Loucy (cell line): ENCODE measurements around the gene SLC44A1.

Experiments
- H2AFZ ChIP-seq: fragments of 200-600 bp; sonication (generic); 2 replicates; pipeline ENCODE4 v1.6.0; 2016; ENCODE audit warnings: antibody characterized with exemption, mild to moderate bottlenecking, low read length, moderate library complexity
- H3F3A ChIP-seq: fragments of 200-600 bp; 2 replicates; pipeline ENCODE4 v1.6.0; 2016; ENCODE audit warnings: antibody characterized with exemption, low read depth, mild to moderate bottlenecking
- H3K27me3 ChIP-seq: fragments of 200-600 bp; sonication (generic); 2 replicates; pipeline ENCODE4 v1.6.1; 2014; ENCODE audit warnings: low read length, mild to moderate bottlenecking; ENCODE audit not compliant: insufficient read depth, poor library complexity, severe bottlenecking
- H3K36me3 ChIP-seq: fragments of 200-600 bp; sonication (generic); 2 replicates; pipeline ENCODE4 v1.6.1; 2016; ENCODE audit warnings: low read length; ENCODE audit not compliant: insufficient read depth
- H3K4me1 ChIP-seq: fragments of 200-600 bp; sonication (generic); 2 replicates; pipeline ENCODE4 v1.5.1; 2014; ENCODE audit warnings: low read length, mild to moderate bottlenecking; ENCODE audit not compliant: insufficient read depth, poor library complexity, severe bottlenecking
- H3K4me2 ChIP-seq: fragments of 200-600 bp; sonication (generic); 2 replicates; pipeline ENCODE4 v1.6.0; 2014; ENCODE audit warnings: antibody characterized with exemption, low read length, low read depth, mild to moderate bottlenecking; ENCODE audit not compliant: poor library complexity, severe bottlenecking
- H3K4me3 ChIP-seq: fragments of 200-600 bp; sonication (generic); 2 replicates; pipeline ENCODE4 v1.5.1; 2014; ENCODE audit warnings: low read length, mild to moderate bottlenecking, mixed read lengths; ENCODE audit not compliant: poor library complexity, severe bottlenecking
- H3K79me2 ChIP-seq: fragments of 200-600 bp; sonication (generic); 2 replicates; pipeline ENCODE4 v1.6.1; 2014; ENCODE audit warnings: low read length; ENCODE audit not compliant: insufficient read depth
- H3K9ac ChIP-seq: fragments of 200-600 bp; sonication (generic); 2 replicates; pipeline ENCODE4 v1.6.0; 2014; ENCODE audit warnings: mild to moderate bottlenecking, low read depth, low read length, moderate library complexity; ENCODE audit not compliant: poor library complexity, severe bottlenecking
- H3K9me2 ChIP-seq: fragments of 200-600 bp; sonication (generic); replicated peaks from 2 replicates; pipeline ENCODE4 v1.6.1; 2016; ENCODE audit warnings: low read depth, low read length, mixed read lengths
- H3K9me3 ChIP-seq: fragments of 200-600 bp; sonication (generic); 2 replicates; pipeline ENCODE4 v1.6.1; 2014; ENCODE audit warnings: mild to moderate bottlenecking, antibody characterized with exemption, low read length, low read depth; ENCODE audit not compliant: insufficient read depth
- H4K20me1 ChIP-seq: fragments of 200-600 bp; sonication (generic); 2 replicates; pipeline ENCODE4 v1.6.0; 2014; ENCODE audit warnings: antibody characterized with exemption, low read length, mild to moderate bottlenecking; ENCODE audit not compliant: insufficient read depth, poor library complexity, severe bottlenecking
- CTCF ChIP-seq: fragments of 200-600 bp; sonication (generic); conservative IDR thresholded peaks from 2 replicates; pipeline ENCODE4 v1.5.1; 2014; ENCODE audit warnings: mild to moderate bottlenecking, antibody characterized with exemption, low read length
- EZH2phosphoT487 ChIP-seq: fragments of 200-600 bp; IDR thresholded peaks from 2 replicates; pipeline ENCODE4 v1.6.1; 2018; ENCODE audit warnings: antibody characterized with exemption, mild to moderate bottlenecking, moderate library complexity, borderline replicate concordance

The SLC44A1 gene

GRCh38 chr9:105309531-105309931, 65.1 kb downstream of the SLC44A1 start:
- Histone ChIP-seq H3K9ac (peak overlapping the region; percentile 63), H4K20me1 (no peaks in the 10 kb centered on the region), H3K4me2 (peak overlapping the region; percentile 85), H3K4me1 (peaks cover 84% of the 10 kb centered on the region), H3K36me3 (peaks cover 22% of the 10 kb centered on the region), H3K4me3 (peak overlapping the region; percentile 64), H2AFZ (no peak overlapping the region), H3K27me3 (no peaks in the 10 kb centered on the region), H3K9me3 (no peaks in the 10 kb centered on the region), H3K79me2 (peaks cover 63% of the 10 kb centered on the region), H3K9me2 (no peaks in the 10 kb centered on the region), H3F3A (peaks cover 17% of the 10 kb centered on the region)
- no peak for TF ChIP-seq EZH2phosphoT487
- TF ChIP-seq CTCF, result no peak

- TF ChIP-seq CTCF (no peak), EZH2phosphoT487 (no peak)
- Histone ChIP-seq H3F3A (peaks cover 17% of the 10 kb centered on the region), H4K20me1 (no peaks in the 10 kb centered on the region), H3K9me2 (no peaks in the 10 kb centered on the region), H3K27me3 (no peaks in the 10 kb centered on the region), H3K4me3 (no peak overlapping the region), H2AFZ (no peak overlapping the region), H3K36me3 (peaks cover 39% of the 10 kb centered on the region), H3K9ac (no peak overlapping the region), H3K79me2 (peaks cover 59% of the 10 kb centered on the region), H3K4me1 (peaks cover 69% of the 10 kb centered on the region), H3K9me3 (no peaks in the 10 kb centered on the region), H3K4me2 (no peak overlapping the region)
These were observed 66.9 kb downstream of the SLC44A1 start for GRCh38 chr9:105311306-105311705.

GRCh38 chr9:105313238-105313637, 68.8 kb downstream of the SLC44A1 start:
- Histone ChIP-seq H3K9me3 (no peaks in the 10 kb centered on the region), H3K79me2 (peaks cover 46% of the 10 kb centered on the region), H3K4me2 (no peak overlapping the region), H3K9me2 (no peaks in the 10 kb centered on the region), H2AFZ (no peak overlapping the region), H3K36me3 (peaks cover 51% of the 10 kb centered on the region), H3K9ac (no peak overlapping the region), H3F3A (peaks cover 16% of the 10 kb centered on the region), H4K20me1 (no peaks in the 10 kb centered on the region), H3K4me1 (peaks cover 50% of the 10 kb centered on the region), H3K27me3 (no peaks in the 10 kb centered on the region), H3K4me3 (no peak overlapping the region)
- TF ChIP-seq EZH2phosphoT487, result no peak
- no peak for TF ChIP-seq CTCF
